Osteocyte (in vitro differentiated cells): ENCODE results near the gene WDR83. TPM values are rescaled to one million over a fixed set of nuclear protein-coding genes. Genes with fewer than 3 reads are reported as not detected.

Experiments used
- DNase-seq: peaks from one replicate; pipeline ENCODE4 v3.0.0; 2021; ENCODE audit warnings: mixed read lengths; ENCODE audit not compliant: unreplicated experiment; ENCODE audit errors: extremely low spot score
- H3K27ac Mint-ChIP-seq: one replicate; pipeline ENCODE4 v1.8.0; 2021; ENCODE audit warnings: mild to moderate bottlenecking, mixed read lengths; ENCODE audit not compliant: unreplicated experiment
- H3K27me3 Mint-ChIP-seq: one replicate; pipeline ENCODE4 v1.8.0; 2021; ENCODE audit warnings: mixed read lengths; ENCODE audit not compliant: unreplicated experiment
- H3K36me3 Mint-ChIP-seq: one replicate; pipeline ENCODE4 v1.8.0; 2021; ENCODE audit warnings: mixed read lengths; ENCODE audit not compliant: unreplicated experiment
- H3K4me1 Mint-ChIP-seq: one replicate; pipeline ENCODE4 v1.8.0; 2021; ENCODE audit warnings: mixed read lengths; ENCODE audit not compliant: unreplicated experiment
- H3K4me3 Mint-ChIP-seq: one replicate; pipeline ENCODE4 v1.8.0; 2021; ENCODE audit warnings: mild to moderate bottlenecking, moderate library complexity, mixed read lengths; ENCODE audit not compliant: unreplicated experiment
- H3K9me3 Mint-ChIP-seq: one replicate; pipeline ENCODE4 v1.8.0; 2021; ENCODE audit warnings: mixed read lengths; ENCODE audit not compliant: unreplicated experiment
- total RNA-seq: library from RNA; stranded (reverse); gene quantifications from 2 replicates; pipeline ENCODE4 v1.2.1, GENCODE V29; 2021
- TF ChIP-seq, protein P1 (sequence below): fragments of 200-600 bp; sonication (generic); IDR thresholded peaks from 2 replicates; pipeline ENCODE4 v1.5.0; 2021; ENCODE audit warnings: antibody characterized with exemption, mild to moderate bottlenecking, moderate library complexity

Gene WDR83
- total RNA-seq, 1 donor from 2014 or later = 12.4 TPM

- Mint-ChIP-seq H3K36me3 (peaks cover 31% of the 10 kb centered on the region), H3K27me3 (no peaks in the 10 kb centered on the region), H3K27ac (no peak overlapping the region), H3K9me3 (no peaks in the 10 kb centered on the region), H3K4me1 (no peaks in the 10 kb centered on the region), H3K4me3 (no peak overlapping the region)
- TF ChIP-seq, protein P1, sequence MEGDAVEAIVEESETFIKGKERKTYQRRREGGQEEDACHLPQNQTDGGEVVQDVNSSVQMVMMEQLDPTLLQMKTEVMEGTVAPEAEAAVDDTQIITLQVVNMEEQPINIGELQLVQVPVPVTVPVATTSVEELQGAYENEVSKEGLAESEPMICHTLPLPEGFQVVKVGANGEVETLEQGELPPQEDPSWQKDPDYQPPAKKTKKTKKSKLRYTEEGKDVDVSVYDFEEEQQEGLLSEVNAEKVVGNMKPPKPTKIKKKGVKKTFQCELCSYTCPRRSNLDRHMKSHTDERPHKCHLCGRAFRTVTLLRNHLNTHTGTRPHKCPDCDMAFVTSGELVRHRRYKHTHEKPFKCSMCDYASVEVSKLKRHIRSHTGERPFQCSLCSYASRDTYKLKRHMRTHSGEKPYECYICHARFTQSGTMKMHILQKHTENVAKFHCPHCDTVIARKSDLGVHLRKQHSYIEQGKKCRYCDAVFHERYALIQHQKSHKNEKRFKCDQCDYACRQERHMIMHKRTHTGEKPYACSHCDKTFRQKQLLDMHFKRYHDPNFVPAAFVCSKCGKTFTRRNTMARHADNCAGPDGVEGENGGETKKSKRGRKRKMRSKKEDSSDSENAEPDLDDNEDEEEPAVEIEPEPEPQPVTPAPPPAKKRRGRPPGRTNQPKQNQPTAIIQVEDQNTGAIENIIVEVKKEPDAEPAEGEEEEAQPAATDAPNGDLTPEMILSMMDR = no peak
- DNase-seq = no peak
These were observed 11.1 kb upstream of the WDR83 start for GRCh38 chr19:12655546-12655945.

DNA sequence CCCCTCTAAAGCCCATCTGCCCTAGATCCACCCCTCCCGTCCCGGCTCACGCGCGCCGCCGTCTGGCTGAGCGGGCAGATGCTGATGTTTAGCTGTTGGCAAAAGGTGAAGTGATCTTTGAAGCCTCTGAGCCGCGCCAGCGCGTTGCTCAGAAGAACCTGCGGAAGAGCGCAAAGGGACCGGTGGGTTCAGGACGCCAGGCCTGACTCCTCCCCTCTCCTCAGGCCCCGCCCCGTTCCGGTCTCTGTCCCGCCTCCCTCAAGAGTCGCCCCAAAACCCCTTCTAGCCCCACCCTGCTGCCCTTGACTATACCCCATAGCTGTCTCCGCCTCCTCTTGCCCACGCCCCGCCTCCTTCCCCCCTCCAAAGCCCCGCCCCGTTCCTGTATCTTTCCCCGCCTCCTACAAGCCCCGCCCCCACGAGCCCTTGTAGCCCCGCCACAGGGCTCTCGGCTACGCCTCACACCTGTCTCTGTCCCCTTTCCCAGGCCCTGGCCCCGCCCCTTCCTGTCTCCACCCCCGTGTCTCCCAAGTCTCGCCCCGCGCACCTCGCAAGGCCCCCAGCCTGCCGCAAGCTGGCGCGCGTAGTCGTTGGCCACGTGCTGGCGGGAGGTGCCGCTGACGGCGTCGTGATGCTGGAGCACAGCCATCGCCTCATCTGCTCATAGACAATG lies 9.6 kb upstream of the WDR83 start:
- Mint-ChIP-seq H3K4me1 (no peaks in the 10 kb centered on the region), H3K4me3 (no peak overlapping the region)

DNA sequence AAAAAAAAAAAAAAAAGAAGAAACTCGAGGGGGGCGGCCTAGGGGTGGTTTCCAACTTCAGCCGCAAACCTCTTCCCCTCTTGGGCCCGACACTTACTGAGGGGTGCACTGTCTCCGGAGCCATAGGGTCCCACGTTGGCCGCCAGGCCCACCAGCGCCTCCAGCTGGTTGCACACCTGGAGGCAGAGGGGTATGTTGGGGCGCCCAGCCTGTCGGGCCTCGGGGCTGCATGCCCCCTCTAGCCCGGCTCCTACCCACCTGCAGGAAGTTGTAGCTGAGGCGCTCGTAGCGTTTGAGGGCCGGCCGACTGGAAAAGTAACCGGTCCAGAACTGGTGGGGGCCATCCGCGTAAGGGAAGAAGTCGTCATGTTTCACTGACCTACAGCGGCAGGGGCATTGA lies 8.6 kb upstream of the WDR83 start:
- peaks cover 23% of the 10 kb centered on the region for H3K36me3 Mint-ChIP-seq
- no peak overlapping the region for H3K27ac Mint-ChIP-seq
- H3K9me3 Mint-ChIP-seq = no peaks in the 10 kb centered on the region
- H3K4me1 Mint-ChIP-seq = no peaks in the 10 kb centered on the region
- no peaks in the 10 kb centered on the region for H3K27me3 Mint-ChIP-seq
- no peak for DNase-seq
- TF ChIP-seq, protein P1 = no peak
- H3K4me3 Mint-ChIP-seq = no peak overlapping the region

More for the DNA sequence above, 9.6 kb upstream of the WDR83 start:
- TF ChIP-seq, protein P1 = no peak
- H3K36me3 Mint-ChIP-seq = peaks cover 22% of the 10 kb centered on the region
- H3K27me3 Mint-ChIP-seq = no peaks in the 10 kb centered on the region
- no peaks in the 10 kb centered on the region for H3K9me3 Mint-ChIP-seq
- no peak overlapping the region for H3K27ac Mint-ChIP-seq
- no peak for DNase-seq

GRCh38 chr19:12660980-12661379 lies 5.6 kb upstream of the WDR83 start:
- no peak for DNase-seq
- no peak overlapping the region for H3K27ac Mint-ChIP-seq
- H3K9me3 Mint-ChIP-seq = no peaks in the 10 kb centered on the region
- TF ChIP-seq, protein P1 = no peak
- H3K27me3 Mint-ChIP-seq = no peaks in the 10 kb centered on the region
- H3K36me3 Mint-ChIP-seq = peaks cover 13% of the 10 kb centered on the region
- H3K4me3 Mint-ChIP-seq = no peak overlapping the region
- H3K4me1 Mint-ChIP-seq = peaks cover 3% of the 10 kb centered on the region

GRCh38 chr19:12664406-12665280 lies 2.0 kb upstream of the WDR83 start:
- Mint-ChIP-seq H3K36me3 (peaks cover 7% of the 10 kb centered on the region), H3K27me3 (no peaks in the 10 kb centered on the region), H3K9me3 (no peaks in the 10 kb centered on the region), H3K4me3 (peak overlapping the region; percentile 18), H3K27ac (no peak overlapping the region), H3K4me1 (peaks cover 26% of the 10 kb centered on the region)
- no peak for DNase-seq
- TF ChIP-seq, protein P1 = no peak
